ENCODE results near the gene WWOX.

WWOX gene

GRCh38 chr16:78927766-78928165 lies 828.3 kb downstream of the WWOX start:
- DNase-seq = no peak

- no peak for DNase-seq
Observed at GRCh38 chr16:78929841-78930240, 830.4 kb downstream of the WWOX start.

GRCh38 chr16:78930561-78930960 lies 831.1 kb downstream of the WWOX start:
- no peak for DNase-seq

- no peak for DNase-seq
Observed at GRCh38 chr16:78931267-78931666, 831.8 kb downstream of the WWOX start.

GRCh38 chr16:78931678-78932077 lies 832.2 kb downstream of the WWOX start:
- no peak for DNase-seq

GRCh38 chr16:78932355-78932943 lies 833.0 kb downstream of the WWOX start:
- no peak for DNase-seq

GRCh38 chr16:78936060-78936459 lies 836.6 kb downstream of the WWOX start:
- no peak for DNase-seq

GRCh38 chr16:78939597-78939996 lies 840.1 kb downstream of the WWOX start:
- DNase-seq = peak in 1 of 2 donors; percentile 34

GRCh38 chr16:78942625-78943245 lies 843.3 kb downstream of the WWOX start:
- DNase-seq = peak; percentile 39 to 44

- DNase-seq = no peak
Observed at GRCh38 chr16:78945336-78945735, 845.9 kb downstream of the WWOX start.

GRCh38 chr16:78946556-78946955 lies 847.1 kb downstream of the WWOX start:
- no peak for DNase-seq

GRCh38 chr16:78950768-78951167 lies 851.3 kb downstream of the WWOX start:
- DNase-seq = no peak

GRCh38 chr16:78952630-78953029 lies 853.2 kb downstream of the WWOX start:
- DNase-seq = no peak

- no peak for DNase-seq
Observed at GRCh38 chr16:78953526-78953925, 854.1 kb downstream of the WWOX start.

- DNase-seq = no peak
Observed at GRCh38 chr16:78955206-78955605, 855.8 kb downstream of the WWOX start.

GRCh38 chr16:78956859-78957258 lies 857.4 kb downstream of the WWOX start:
- DNase-seq = no peak

- no peak for DNase-seq
Observed at GRCh38 chr16:78957317-78958100, 858.1 kb downstream of the WWOX start.

GRCh38 chr16:78961464-78961863 lies 862.0 kb downstream of the WWOX start:
- DNase-seq = no peak

- DNase-seq = no peak
Observed at GRCh38 chr16:78962457-78962929, 863.0 kb downstream of the WWOX start.

- no peak for DNase-seq
Observed at GRCh38 chr16:78967948-78968347, 868.5 kb downstream of the WWOX start.

- DNase-seq = no peak
Observed at GRCh38 chr16:78969721-78970120, 870.3 kb downstream of the WWOX start.

GRCh38 chr16:78970650-78971049 lies 871.2 kb downstream of the WWOX start:
- DNase-seq = no peak

GRCh38 chr16:78972006-78972405 lies 872.6 kb downstream of the WWOX start:
- DNase-seq = no peak

GRCh38 chr16:78972986-78973385 lies 873.5 kb downstream of the WWOX start:
- no peak for DNase-seq
